ENCODE measurements around the gene HTRA1. TPM values are rescaled to one million over a fixed set of nuclear protein-coding genes. Genes with fewer than 3 reads are reported as not detected.

HTRA1 gene
- polyA plus RNA-seq, 3 donors: 0.84 to 4.7 (median 2.2) TPM

DNA sequence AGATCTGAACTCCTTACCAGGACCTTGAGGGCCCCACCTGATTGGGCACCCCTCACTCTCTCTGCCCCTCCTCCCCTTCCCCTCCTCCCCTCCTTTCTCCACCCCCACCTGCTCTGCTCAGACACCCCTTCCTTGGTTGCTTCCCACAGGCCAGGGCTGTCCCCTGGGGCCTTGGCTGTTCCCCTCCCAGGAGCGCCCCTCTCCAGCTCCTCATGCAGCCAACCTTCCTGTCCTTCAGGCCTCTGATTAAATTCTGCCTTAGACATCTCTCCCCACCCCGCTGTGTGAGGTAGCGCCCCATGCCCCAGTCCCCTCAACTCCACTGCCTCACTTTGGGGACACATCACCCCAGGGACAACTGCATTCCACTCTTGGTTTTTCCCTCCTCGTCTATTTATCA lies 32.4 kb downstream of the HTRA1 start:
- peaks cover 16 to 50% (median 34%) of the 10 kb centered on the region in 3 donors for H3K27me3 Mint-ChIP-seq (ENCODE audit: low read depth in 3 of 3)
- no peaks in the 10 kb centered on the region for H3K9me3 ChIP-seq (replicated peaks in 1 of 2; ENCODE audit: control insufficient read depth in 1 of 2, insufficient read depth in 1 of 2, low read length in 2 of 2)
- H3K4me1 ChIP-seq (ENCODE audit: control insufficient read depth in 1 of 2, insufficient read depth in 2 of 2, low read length in 2 of 2): no peaks in the 10 kb centered on the region
- peaks cover 17% of the 10 kb centered on the region for H3K4me1 Mint-ChIP-seq
- no peaks in the 10 kb centered on the region for H3K36me3 ChIP-seq (replicated peaks in 1 of 2; ENCODE audit: control insufficient read depth in 1 of 2, insufficient read depth in 2 of 2, low read length in 2 of 2)
- no peak overlapping the region for H3K4me3 Mint-ChIP-seq
- peak overlapping the region in 1 of 7 donors; percentile 73 for H3K27ac Mint-ChIP-seq
- H3K27ac ChIP-seq (ENCODE audit: low read depth in 1 of 2, low read length in 2 of 2): no peak overlapping the region
- TF ChIP-seq, protein P1, sequence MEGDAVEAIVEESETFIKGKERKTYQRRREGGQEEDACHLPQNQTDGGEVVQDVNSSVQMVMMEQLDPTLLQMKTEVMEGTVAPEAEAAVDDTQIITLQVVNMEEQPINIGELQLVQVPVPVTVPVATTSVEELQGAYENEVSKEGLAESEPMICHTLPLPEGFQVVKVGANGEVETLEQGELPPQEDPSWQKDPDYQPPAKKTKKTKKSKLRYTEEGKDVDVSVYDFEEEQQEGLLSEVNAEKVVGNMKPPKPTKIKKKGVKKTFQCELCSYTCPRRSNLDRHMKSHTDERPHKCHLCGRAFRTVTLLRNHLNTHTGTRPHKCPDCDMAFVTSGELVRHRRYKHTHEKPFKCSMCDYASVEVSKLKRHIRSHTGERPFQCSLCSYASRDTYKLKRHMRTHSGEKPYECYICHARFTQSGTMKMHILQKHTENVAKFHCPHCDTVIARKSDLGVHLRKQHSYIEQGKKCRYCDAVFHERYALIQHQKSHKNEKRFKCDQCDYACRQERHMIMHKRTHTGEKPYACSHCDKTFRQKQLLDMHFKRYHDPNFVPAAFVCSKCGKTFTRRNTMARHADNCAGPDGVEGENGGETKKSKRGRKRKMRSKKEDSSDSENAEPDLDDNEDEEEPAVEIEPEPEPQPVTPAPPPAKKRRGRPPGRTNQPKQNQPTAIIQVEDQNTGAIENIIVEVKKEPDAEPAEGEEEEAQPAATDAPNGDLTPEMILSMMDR (IDR thresholded peaks at IDR 0.05): no peak
- no peak overlapping the region for H2AFZ ChIP-seq (ENCODE audit: insufficient read depth, low read depth, low read length, poor library complexity, severe bottlenecking)
- H3K4me3 ChIP-seq (replicated peaks in 1 of 3; ENCODE audit: low read depth in 2 of 3, low read length in 3 of 3): no peak overlapping the region
- no peaks in the 10 kb centered on the region for H3K27me3 ChIP-seq (ENCODE audit: control insufficient read depth in 2 of 2, insufficient read depth in 2 of 2, low read length in 2 of 2)
- no peaks in the 10 kb centered on the region for H3K79me2 ChIP-seq (ENCODE audit: insufficient read depth, low read length)
- no peak overlapping the region for H3K9ac ChIP-seq (ENCODE audit: insufficient read depth, low read length, poor library complexity, severe bottlenecking)
- no peaks in the 10 kb centered on the region for H3K36me3 Mint-ChIP-seq
- peaks cover 0 to 1% (median 0%) of the 10 kb centered on the region in 7 donors for H3K9me3 Mint-ChIP-seq
- no peak overlapping the region for H3K4me2 ChIP-seq (replicated peaks; ENCODE audit: extremely low read depth, low read length, poor library complexity, severe bottlenecking)
- H4K20me1 ChIP-seq (ENCODE audit: insufficient read depth, low read length): no peaks in the 10 kb centered on the region
- no peak for DNase-seq
- 94% methylated on average over 3 of the region's 4 CpGs for WGBS (ENCODE audit: insufficient coverage)
- intact Hi-C loops (cut with micrococcal nuclease): no loop called here

DNA sequence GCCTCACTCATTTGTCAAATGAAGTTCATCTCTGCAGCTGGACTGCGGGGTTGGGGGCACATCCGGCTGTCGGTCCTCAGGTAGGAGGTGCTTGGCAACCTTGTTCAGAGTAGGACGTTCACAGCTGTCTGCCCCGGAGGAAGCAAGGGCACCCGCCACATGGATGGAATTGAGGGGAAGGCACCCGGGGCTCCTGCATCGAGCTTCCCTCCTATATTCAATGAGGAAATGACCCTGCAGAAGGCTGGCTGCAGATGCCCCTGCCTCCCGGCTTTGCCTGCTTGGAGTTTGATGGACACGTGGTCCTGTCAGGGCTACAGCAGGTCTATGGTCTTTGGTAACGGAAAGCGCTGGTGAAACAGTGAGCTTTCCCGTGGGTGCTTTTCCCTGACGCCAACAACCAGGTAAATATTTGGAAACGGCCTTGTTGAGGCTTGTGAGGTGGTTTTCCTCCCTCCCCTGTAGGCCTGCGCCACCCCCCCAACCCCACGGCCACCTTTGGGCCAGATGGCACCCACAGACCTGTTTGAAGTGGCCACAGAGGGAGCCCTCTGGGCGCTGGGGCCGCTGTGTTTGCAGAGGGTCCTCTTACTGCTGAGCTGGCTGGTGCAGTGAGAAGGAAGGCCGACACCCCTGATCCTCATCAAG lies 32.9 kb downstream of the HTRA1 start:
- Histone ChIP-seq H3K27ac (ENCODE audit: low read depth in 1 of 2, low read length in 2 of 2) (no peak overlapping the region), H3K79me2 (ENCODE audit: insufficient read depth, low read length) (no peaks in the 10 kb centered on the region), H3K4me1 (ENCODE audit: control insufficient read depth in 1 of 2, insufficient read depth in 2 of 2, low read length in 2 of 2) (no peaks in the 10 kb centered on the region), H3K27me3 (ENCODE audit: control insufficient read depth in 2 of 2, insufficient read depth in 2 of 2, low read length in 2 of 2) (no peaks in the 10 kb centered on the region), H3K9me3 (replicated peaks in 1 of 2; ENCODE audit: control insufficient read depth in 1 of 2, insufficient read depth in 1 of 2, low read length in 2 of 2) (no peaks in the 10 kb centered on the region), H4K20me1 (ENCODE audit: insufficient read depth, low read length) (no peaks in the 10 kb centered on the region), H3K4me2 (replicated peaks; ENCODE audit: extremely low read depth, low read length, poor library complexity, severe bottlenecking) (no peak overlapping the region), H3K9ac (ENCODE audit: insufficient read depth, low read length, poor library complexity, severe bottlenecking) (no peak overlapping the region), H3K4me3 (replicated peaks in 1 of 3; ENCODE audit: low read depth in 2 of 3, low read length in 3 of 3) (no peak overlapping the region), H3K36me3 (replicated peaks in 1 of 2; ENCODE audit: control insufficient read depth in 1 of 2, insufficient read depth in 2 of 2, low read length in 2 of 2) (no peaks in the 10 kb centered on the region), H2AFZ (ENCODE audit: insufficient read depth, low read depth, low read length, poor library complexity, severe bottlenecking) (no peak overlapping the region)
- Mint-ChIP-seq H3K36me3 (no peaks in the 10 kb centered on the region), H3K27ac (peak overlapping the region in 2 of 7 donors; percentile 10 to 73), H3K27me3 (ENCODE audit: low read depth in 3 of 3) (peaks cover 16 to 47% (median 31%) of the 10 kb centered on the region in 3 donors), H3K4me3 (no peak overlapping the region), H3K9me3 (peaks cover 0 to 1% (median 0%) of the 10 kb centered on the region in 7 donors), H3K4me1 (peaks cover 21% of the 10 kb centered on the region)
- WGBS (ENCODE audit: insufficient coverage): 79% methylated on average over 12 of the region's 20 CpGs
- DNase-seq: no peak
- intact Hi-C loops (cut with micrococcal nuclease): no loop called here
- TF ChIP-seq, protein P1 (IDR thresholded peaks at IDR 0.05): no peak
